Stomach (tissue), 9 donors: ENCODE measurements around the gene CELF1. TPM values are rescaled to one million over a fixed set of nuclear protein-coding genes. Genes with fewer than 3 reads are reported as not detected.

ENCODE experiments used
- DNase-seq, 2 donors: peaks; one replicate each; pipeline versions ENCODE4 v3.0.0 to v3.0.0-alpha.2; 2013 to 2019
- H3K27ac ChIP-seq, 5 donors: fragments of 200-600 bp in 4 of 5; sonication (generic) in 4 of 5; one replicate each; pipeline ENCODE4 v1.5.1; 2013 to 2019; ENCODE audit warnings: mild to moderate bottlenecking in 1 of 5, moderate library complexity in 1 of 5
- H3K27me3 ChIP-seq, 3 donors: fragments of 200-600 bp; sonication (generic); one replicate each; pipeline ENCODE4 v1.5.1; 2017 to 2019; ENCODE audit warnings: mixed run types in 1 of 3
- H3K36me3 ChIP-seq, 4 donors: fragments of 200-600 bp; sonication (generic); 1 replicate in 3 of 4; 2 replicates in 1 of 4; pipeline ENCODE4 v1.5.1; 2016 to 2019
- H3K4me1 ChIP-seq, 4 donors: fragments of 200-600 bp; sonication (generic); one replicate each; pipeline ENCODE4 v1.5.1; 2016 to 2019
- H3K4me3 ChIP-seq, 4 donors: fragments of 200-600 bp; sonication (generic) in 3 of 4; one replicate each; pipeline ENCODE4 v1.5.1; 2016 to 2019; ENCODE audit warnings: mild to moderate bottlenecking in 1 of 4
- H3K9me3 ChIP-seq, 4 donors: fragments of 200-600 bp; sonication (generic); one replicate each; pipeline ENCODE4 v1.5.1; 2016 to 2019
- EP300 ChIP-seq: sonication (generic); formaldehyde crosslinking; IDR thresholded peaks from one replicate; pipeline ENCODE4 v1.6.1; 2017; ENCODE audit warnings: antibody characterized with exemption
- POLR2A ChIP-seq, 4 donors: fragments of 450-650 bp; IDR thresholded peaks; one replicate each; pipeline ENCODE4 v1.6.1; 2016; ENCODE audit warnings: antibody characterized with exemption in 4 of 4, control low read depth in 2 of 4, mild to moderate bottlenecking in 1 of 4, moderate library complexity in 1 of 4
- POLR2AphosphoS5 ChIP-seq, 3 donors: sonication (generic); formaldehyde crosslinking; IDR thresholded peaks; one replicate each; pipeline ENCODE4 v1.6.1; 2016; ENCODE audit warnings: antibody characterized with exemption in 3 of 3
- WGBS, 5 donors: extraction: QIAGEN DNeasy Blood & Tissue Kit in 3 of 5; methylation state at CpG; one replicate each; pipeline versions ENCODE4 v1.1.5 to v1.1.7; 2013 to 2018; 5-methylcytosine and 5-hydroxymethylcytosine counted together
- intact Hi-C: fragments of 100-400 bp; cut with DNase I; formaldehyde crosslinking; loops from one replicate; pipeline ENCODE4 v1.15.1; 2023; ENCODE audit warnings: low total_unique reads
- polyA plus RNA-seq, 3 donors: library from polyadenylated mRNA; stranded (reverse); fragments of 200-250 nt; gene quantifications; one replicate each; pipeline ENCODE4 v1.2.3, GENCODE V29; 2013
- total RNA-seq, 5 donors: library from RNA; depleted of rRNA; stranded (reverse); fragments of >200 nt; gene quantifications; one replicate each; pipeline versions ENCODE4 v1.1.0 to v1.2.3, GENCODE V29; 2014 to 2016
- TF ChIP-seq, protein P1 (sequence below), 7 experiments: fragments of 450-650 bp in 4 of 7; fragments of 200-600 bp in 3 of 7; sonication (generic) in 3 of 7; IDR thresholded peaks; one replicate each; pipeline ENCODE4 v1.5.1; 2016 to 2019; ENCODE audit warnings: antibody characterized with exemption in 7 of 7, control low read depth in 2 of 7, mild to moderate bottlenecking in 1 of 7
- donor health status: healthy with polysubstance abuse.
- donor health status: Bipolar disorder and iron deficiency.
- donor health status: healthy.

CELF1 gene
- total and polyA plus RNA-seq, 8 donors: 12.7 to 206 (median 54.4) TPM

DNA sequence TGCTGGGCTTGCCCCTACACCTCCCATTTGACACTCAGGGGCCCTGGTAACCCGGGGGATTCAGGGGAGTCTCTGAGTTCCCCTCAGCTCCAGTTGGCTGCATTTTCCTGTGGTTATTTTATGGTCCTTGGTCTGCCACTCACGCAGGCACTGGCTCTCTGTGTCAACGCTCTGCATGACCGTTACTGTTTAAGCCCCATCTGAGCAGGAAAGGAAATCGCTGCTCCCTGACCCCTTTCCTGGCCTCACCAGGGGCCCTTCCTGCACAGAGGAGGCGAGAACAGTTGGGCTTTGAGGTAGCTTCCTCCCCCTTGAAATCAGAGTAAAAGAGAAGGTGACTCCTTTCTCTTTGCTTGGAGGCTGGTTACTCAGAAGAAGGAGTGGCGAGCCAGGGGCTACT is 38.8 kb upstream of the CELF1 start:
- Histone ChIP-seq H3K27me3 (peaks cover 3 to 76% (median 37%) of the 10 kb centered on the region in 3 donors), H3K4me1 (peaks cover 13 to 26% (median 21%) of the 10 kb centered on the region in 4 donors), H3K36me3 (peaks cover 0 to 1% (median 0%) of the 10 kb centered on the region in 4 donors), H3K27ac (no peak overlapping the region), H3K9me3 (no peaks in the 10 kb centered on the region), H3K4me3 (no peak overlapping the region)
- intact Hi-C loops: no loop called here
- peak in 1 of 2 donors; percentile 42 for DNase-seq
- no peak for TF ChIP-seq EP300
- no peak for TF ChIP-seq POLR2A (IDR thresholded peaks at IDR 0.05)
- 37 to 62% (median 43%) methylated on average over 7 of the region's 7 CpGs for WGBS, 5 donors

GRCh38 chr11:47589977-47590861 is 37.3 kb upstream of the CELF1 start:
- no peaks in the 10 kb centered on the region for H3K9me3 ChIP-seq
- DNase-seq: peak in 1 of 2 donors; percentile 87
- 34 to 55% (median 47%) methylated on average over 28 to 122 of the region's 122 CpGs for WGBS, 5 donors
- H3K4me3 ChIP-seq: peak overlapping the region; percentile 30 to 43 (median 38)
- peaks cover 0 to 14% (median 6%) of the 10 kb centered on the region in 4 donors for H3K36me3 ChIP-seq
- TF ChIP-seq, protein P1, sequence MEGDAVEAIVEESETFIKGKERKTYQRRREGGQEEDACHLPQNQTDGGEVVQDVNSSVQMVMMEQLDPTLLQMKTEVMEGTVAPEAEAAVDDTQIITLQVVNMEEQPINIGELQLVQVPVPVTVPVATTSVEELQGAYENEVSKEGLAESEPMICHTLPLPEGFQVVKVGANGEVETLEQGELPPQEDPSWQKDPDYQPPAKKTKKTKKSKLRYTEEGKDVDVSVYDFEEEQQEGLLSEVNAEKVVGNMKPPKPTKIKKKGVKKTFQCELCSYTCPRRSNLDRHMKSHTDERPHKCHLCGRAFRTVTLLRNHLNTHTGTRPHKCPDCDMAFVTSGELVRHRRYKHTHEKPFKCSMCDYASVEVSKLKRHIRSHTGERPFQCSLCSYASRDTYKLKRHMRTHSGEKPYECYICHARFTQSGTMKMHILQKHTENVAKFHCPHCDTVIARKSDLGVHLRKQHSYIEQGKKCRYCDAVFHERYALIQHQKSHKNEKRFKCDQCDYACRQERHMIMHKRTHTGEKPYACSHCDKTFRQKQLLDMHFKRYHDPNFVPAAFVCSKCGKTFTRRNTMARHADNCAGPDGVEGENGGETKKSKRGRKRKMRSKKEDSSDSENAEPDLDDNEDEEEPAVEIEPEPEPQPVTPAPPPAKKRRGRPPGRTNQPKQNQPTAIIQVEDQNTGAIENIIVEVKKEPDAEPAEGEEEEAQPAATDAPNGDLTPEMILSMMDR (IDR thresholded peaks at IDR 0.05): no peak
- TF ChIP-seq POLR2AphosphoS5 (IDR thresholded peaks at IDR 0.05) (no peak), POLR2A (IDR thresholded peaks at IDR 0.05) (no peak), EP300 (no peak)
- intact Hi-C loops: no loop called here
- peak overlapping the region in 1 of 5 donors; percentile 72 for H3K27ac ChIP-seq
- H3K4me1 ChIP-seq: peaks cover 13 to 26% (median 21%) of the 10 kb centered on the region in 4 donors
- peaks cover 3 to 65% (median 36%) of the 10 kb centered on the region in 3 donors for H3K27me3 ChIP-seq

- intact Hi-C loops: no loop called here
Observed at GRCh38 chr11:47589584-47589976, 36.6 kb upstream of the CELF1 start.

DNA sequence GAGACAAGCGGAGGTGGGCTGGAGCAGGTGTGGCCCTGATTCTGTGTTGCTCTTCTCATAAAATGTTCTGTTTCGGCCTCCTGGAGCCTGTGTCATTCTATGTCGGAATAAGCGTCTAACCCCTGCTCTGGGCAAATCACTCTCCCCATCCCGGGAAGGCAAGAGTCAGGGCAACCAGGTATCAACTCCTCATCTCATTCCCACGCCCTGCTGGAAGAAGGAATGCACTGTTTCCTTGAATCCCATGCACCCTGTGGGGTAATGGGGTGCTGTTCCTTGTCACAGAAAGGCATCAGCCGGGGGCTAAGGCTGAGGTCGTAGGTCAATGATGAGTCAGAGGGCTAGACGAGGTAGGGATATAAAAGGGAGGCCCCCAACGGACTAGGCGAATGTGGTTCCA is 36.2 kb upstream of the CELF1 start:
- peak overlapping the region in 1 of 5 donors; percentile 72 for H3K27ac ChIP-seq
- no peaks in the 10 kb centered on the region for H3K9me3 ChIP-seq
- peaks cover 9 to 22% (median 17%) of the 10 kb centered on the region in 4 donors for H3K4me1 ChIP-seq
- peak overlapping the region in 3 of 4 donors; percentile 33 to 43 (median 42) for H3K4me3 ChIP-seq
- whole genome bisulfite sequencing, 5 donors: 72 to 80% (median 78%) methylated on average over 10 to 11 of the region's 11 CpGs
- intact Hi-C loops: no loop called here
- TF ChIP-seq POLR2A (IDR thresholded peaks at IDR 0.05) (no peak), POLR2AphosphoS5 (IDR thresholded peaks at IDR 0.05) (no peak), EP300 (no peak)
- TF ChIP-seq, protein P1 (IDR thresholded peaks at IDR 0.05): no peak
- H3K27me3 ChIP-seq: peaks cover 3 to 54% (median 25%) of the 10 kb centered on the region in 3 donors
- peaks cover 10 to 25% (median 17%) of the 10 kb centered on the region in 4 donors for H3K36me3 ChIP-seq
- DNase-seq: no peak

More at GRCh38 chr11:47589584-47589976, 36.6 kb upstream of the CELF1 start:
- TF ChIP-seq POLR2AphosphoS5 (IDR thresholded peaks at IDR 0.05) (no peak), EP300 (no peak), POLR2A (IDR thresholded peaks at IDR 0.05) (no peak)
- TF ChIP-seq, protein P1 (IDR thresholded peaks at IDR 0.05): no peak
- peak in 1 of 2 donors; percentile 70 for DNase-seq
- Histone ChIP-seq H3K4me1 (peaks cover 13 to 26% (median 21%) of the 10 kb centered on the region in 4 donors), H3K27ac (peak overlapping the region in 1 of 5 donors; percentile 72), H3K9me3 (no peaks in the 10 kb centered on the region), H3K27me3 (peaks cover 3 to 59% (median 29%) of the 10 kb centered on the region in 3 donors), H3K36me3 (peaks cover 5 to 21% (median 12%) of the 10 kb centered on the region in 4 donors), H3K4me3 (peak overlapping the region; percentile 30 to 43 (median 38))
- WGBS, 5 donors: 20 to 78% (median 50%) methylated on average over 43 to 51 of the region's 51 CpGs
